22Rv1 (cell line): ENCODE data around the gene NBEAL1.
"Not testable (repeated sequence)": the region's sequence is repeated elsewhere in the genome, so short reads cannot be mapped to it uniquely, and the experiment has no call there.

Experiments used
- H3K27ac ChIP-seq: fragments of 450-650 bp; 2 replicates; pipeline ENCODE4 v1.5.1; 2017
- ZFX ChIP-seq: fragments of 450-650 bp; IDR thresholded peaks from 2 replicates; pipeline ENCODE4 v1.6.1; 2017; ENCODE audit warnings: antibody characterized with exemption, borderline replicate concordance
- TF ChIP-seq, protein P1 (sequence below): fragments of 450-650 bp; IDR thresholded peaks from 2 replicates; pipeline ENCODE4 v1.5.1; 2017; ENCODE audit warnings: mild to moderate bottlenecking

Gene NBEAL1

DNA sequence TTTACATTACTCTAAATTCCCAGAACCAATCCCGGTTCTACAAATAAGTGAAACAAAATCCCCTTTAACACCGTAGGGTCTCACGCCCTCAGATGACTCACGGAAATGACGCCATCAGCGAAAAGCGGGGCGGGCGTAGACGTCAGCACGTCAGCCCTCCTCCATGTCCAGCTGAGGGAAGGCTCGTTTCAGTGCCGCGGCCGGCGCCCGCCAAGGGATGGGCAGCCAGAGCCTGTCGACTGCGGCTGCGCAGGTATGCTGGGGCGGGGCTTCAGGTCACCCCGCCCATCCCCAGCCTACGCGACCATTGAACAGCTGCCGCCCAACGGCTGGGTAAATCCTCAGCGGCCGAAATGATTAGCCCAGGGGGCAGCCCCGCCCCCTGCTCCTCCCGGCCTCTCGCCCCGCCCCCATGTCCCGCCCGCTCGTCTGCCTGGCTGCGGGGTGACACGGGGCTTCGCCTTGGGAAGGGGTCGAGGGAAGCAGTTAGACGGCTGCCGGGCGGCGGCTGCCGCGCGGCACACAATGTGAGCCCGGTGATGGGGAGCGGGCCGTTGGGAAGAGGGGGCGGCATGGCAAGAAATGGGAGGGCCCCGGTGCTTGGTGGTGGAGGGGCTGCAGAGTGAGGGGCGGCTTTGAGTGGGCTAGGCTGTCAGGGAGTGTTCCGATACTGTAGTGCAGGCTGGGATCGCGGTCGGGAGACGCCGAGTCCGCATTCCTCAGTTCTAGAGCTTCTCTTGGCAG lies at the start of gene NBEAL1:
TSS of gene NBEAL1 (plus strand) at position 420 of the 744 bp plus-strand sequence. CDS start 1,510 bp downstream, outside the sequence.
- H3K27ac ChIP-seq, result peak within 1 kb of the TSS; percentile 65
- no peak for TF ChIP-seq ZFX
- TF ChIP-seq, protein P1, sequence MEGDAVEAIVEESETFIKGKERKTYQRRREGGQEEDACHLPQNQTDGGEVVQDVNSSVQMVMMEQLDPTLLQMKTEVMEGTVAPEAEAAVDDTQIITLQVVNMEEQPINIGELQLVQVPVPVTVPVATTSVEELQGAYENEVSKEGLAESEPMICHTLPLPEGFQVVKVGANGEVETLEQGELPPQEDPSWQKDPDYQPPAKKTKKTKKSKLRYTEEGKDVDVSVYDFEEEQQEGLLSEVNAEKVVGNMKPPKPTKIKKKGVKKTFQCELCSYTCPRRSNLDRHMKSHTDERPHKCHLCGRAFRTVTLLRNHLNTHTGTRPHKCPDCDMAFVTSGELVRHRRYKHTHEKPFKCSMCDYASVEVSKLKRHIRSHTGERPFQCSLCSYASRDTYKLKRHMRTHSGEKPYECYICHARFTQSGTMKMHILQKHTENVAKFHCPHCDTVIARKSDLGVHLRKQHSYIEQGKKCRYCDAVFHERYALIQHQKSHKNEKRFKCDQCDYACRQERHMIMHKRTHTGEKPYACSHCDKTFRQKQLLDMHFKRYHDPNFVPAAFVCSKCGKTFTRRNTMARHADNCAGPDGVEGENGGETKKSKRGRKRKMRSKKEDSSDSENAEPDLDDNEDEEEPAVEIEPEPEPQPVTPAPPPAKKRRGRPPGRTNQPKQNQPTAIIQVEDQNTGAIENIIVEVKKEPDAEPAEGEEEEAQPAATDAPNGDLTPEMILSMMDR, result no peak

DNA sequence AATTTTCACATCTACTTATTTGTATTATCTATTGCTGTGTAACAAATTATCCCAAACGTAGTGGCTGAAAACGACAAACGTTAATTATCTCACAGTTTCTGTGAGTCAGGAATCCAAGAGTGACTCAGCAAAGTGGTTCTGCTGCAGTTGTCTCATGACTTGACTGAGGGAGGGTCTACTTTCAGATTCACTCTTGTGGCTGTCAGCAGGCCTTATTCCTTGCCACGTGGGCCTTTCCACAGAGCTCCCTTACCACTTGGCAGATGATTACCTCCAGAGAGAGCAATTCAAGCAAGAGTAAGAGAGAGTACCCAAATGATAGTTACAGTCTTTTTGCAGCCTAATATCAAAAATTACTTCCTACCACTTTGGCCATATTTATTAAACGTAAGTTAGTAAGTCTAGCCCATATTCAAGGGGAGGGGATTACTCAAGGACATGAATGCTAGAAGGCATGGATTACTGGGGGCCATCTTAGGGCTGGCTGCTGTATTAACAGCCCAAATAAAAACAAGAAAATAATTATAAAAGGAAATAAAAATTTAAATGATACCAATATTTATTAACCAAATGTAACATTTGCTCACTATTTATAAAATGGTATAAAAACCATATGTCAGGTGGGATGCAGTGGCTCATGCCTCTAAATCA lies 48.7 kb upstream of the NBEAL1 start:
- no peak overlapping the region for H3K27ac ChIP-seq
- TF ChIP-seq, protein P1, result no peak
- no peak for TF ChIP-seq ZFX

DNA sequence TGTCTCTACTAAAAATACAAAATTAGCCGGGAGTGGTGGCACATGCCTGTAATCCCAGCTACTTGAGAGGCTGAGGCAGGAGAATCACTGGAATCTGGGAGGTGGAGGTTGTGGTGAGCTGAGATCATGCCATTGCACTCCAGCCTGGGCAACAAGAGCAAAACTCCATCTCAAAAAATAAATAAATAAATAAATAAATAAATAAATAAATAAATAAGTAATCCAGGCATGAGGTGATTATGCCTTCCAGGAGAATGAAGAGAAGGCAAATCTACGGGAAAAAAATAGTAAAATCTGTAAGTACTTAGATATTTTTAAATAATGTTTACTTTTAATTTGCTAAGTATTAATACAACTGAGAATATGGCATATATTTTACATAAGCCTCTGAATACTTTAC lies 45.3 kb upstream of the NBEAL1 start:
- H3K27ac ChIP-seq, result not testable (repeated sequence)

DNA sequence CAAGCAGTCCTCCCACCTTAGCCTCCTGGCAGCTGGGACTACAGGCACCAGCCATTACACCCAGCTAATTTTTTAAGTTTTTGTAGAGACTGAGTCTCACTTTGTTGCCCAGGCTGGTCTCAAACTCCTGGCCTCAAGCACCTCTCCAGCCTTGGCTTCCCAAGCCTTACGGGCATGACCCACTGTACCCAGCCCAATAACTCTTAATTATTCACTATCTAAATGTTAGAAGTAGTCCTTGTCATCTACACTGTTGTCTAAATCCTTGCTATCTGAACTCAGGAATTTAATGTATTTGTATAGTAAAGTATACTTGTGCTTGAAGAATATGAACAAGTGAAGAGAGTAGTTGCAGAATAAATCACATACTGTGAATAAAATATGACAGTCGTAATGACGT lies 37.9 kb upstream of the NBEAL1 start:
- no peak for TF ChIP-seq ZFX
- TF ChIP-seq, protein P1, result no peak
- no peak overlapping the region for H3K27ac ChIP-seq

DNA sequence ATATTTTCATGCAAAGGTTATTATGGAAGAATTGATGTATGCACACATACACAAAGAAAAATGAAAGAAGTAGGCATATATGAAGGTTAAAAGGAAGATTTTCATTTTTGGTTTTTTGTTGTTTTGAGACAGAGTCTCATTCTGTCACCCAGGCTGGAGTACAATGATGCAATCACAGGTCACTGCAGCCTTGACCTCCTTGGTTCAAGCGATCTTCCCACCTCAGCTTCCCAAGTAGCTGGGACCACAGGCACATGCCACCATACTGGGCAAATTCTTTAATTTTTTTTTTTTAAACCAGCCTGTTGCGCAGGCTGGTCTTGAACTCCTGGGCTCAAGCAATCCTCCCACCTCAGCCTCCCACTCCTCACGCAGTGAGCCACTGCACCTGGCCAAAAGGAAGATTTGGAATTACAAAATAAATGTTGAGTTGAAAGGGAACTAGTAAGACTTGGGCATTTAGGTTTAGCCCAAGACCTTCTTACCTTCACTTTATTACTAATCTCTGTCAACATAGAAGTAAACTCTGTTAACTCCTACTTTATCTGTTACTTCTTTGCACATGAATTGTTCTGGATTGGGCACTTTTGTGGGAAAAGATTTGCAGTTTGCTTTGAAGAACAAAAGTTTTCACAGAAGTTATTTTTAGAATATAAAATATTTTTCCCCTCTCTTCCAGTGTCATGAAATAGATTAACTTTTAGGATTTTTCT lies 31.7 kb upstream of the NBEAL1 start:
- H3K27ac ChIP-seq, result no peak overlapping the region
- TF ChIP-seq, protein P1, result no peak
- no peak for TF ChIP-seq ZFX

DNA sequence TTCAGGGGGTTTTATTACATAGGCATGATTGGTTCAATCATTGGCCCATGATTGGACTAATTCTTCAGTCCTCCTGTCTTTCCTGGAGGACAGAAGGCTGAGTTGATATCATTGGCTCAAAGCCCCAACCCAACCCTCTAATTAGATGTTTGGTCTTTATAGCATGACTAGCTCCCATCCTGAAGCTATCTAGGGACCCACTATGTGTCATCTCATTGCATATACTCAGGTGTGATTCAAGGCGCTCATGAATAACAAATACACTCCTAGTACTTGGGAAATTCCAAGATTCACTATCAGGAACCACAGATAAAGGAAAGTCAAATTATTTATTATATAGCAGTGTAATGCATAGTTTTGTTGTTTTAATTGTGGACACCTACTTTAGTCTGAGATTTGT lies 24.9 kb upstream of the NBEAL1 start:
- H3K27ac ChIP-seq, result no peak overlapping the region
- TF ChIP-seq, protein P1, result no peak
- TF ChIP-seq ZFX, result no peak

DNA sequence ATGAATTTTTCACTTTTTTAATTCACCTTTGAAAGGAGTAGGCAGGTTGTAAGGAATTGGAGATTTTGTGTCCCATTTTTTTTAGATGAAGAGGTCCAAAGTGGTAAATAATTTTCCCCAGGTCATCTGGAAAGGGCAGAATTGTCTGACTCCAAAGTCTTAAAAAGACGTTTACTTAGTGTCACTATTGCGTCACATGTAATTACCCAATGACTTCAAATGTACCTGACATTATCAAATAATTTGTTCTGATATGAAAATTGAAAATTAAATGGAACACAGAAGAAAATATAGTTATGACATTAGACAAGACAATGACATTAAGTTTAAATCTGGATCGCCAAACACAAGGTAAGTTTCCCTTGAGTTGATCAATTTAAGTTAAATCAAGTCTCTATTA lies 24.2 kb upstream of the NBEAL1 start:
- TF ChIP-seq ZFX, result no peak
- TF ChIP-seq, protein P1, result no peak
- H3K27ac ChIP-seq, result no peak overlapping the region

DNA sequence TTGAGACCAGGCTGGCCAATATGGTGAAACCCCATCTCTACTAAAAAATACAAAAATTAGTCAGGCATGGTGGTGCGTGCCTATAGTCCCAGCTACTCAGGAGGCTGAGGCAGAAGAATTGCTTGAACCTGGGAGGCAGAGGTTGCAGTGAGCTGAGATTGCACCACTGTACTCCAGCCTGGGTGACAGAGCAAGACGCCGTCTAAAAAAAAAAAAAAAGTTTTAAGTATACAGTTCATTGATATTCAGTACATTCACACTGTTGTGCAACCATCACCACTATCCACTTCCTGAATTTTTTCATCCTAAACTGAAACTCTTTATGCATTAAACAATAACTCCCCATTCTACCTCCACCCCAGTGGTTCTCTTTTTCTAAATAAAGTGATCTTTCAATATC lies 17.6 kb upstream of the NBEAL1 start:
- not testable (repeated sequence) for H3K27ac ChIP-seq
